Measurements from ENCODE around the gene KHDC1. TPM values are rescaled to one million over a fixed set of nuclear protein-coding genes. Genes with fewer than 3 reads are reported as not detected.
A peak's percentile ranks its signal among the peaks of the same experiment; 100 is the strongest.
"Not testable (repeated sequence)": the region's sequence is repeated elsewhere in the genome, so short reads cannot be mapped to it uniquely, and the experiment has no call there.

Gene KHDC1, protein sequence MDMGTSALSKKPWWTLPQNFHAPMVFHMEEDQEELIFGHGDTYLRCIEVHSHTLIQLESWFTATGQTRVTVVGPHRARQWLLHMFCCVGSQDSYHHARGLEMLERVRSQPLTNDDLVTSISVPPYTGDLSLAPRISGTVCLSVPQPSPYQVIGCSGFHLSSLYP
- 7.7 and 7.8 TPM in 2 replicates for total RNA-seq (2021)
- long read RNA-seq, transcript KHDC1-202 (5 exons, 1,430 nt), result major isoform, 25 of 57 reads
- long read RNA-seq, transcript KHDC1-205 (3 exons, 2,053 nt), result minor isoform, 10 of 57 reads
- long read RNA-seq, partial matches to known transcripts, result 2 of 57 reads
- long read RNA-seq, other reads (novel, unspliced or antisense), result 19 of 57 reads

- Histone ChIP-seq H2BK15ac (ENCODE audit: low read depth, low read length) (no peak within 1 kb of the TSS), H4K5ac (ENCODE audit: insufficient read length, low read depth, low read length) (no peak within 1 kb of the TSS), H2AK5ac (ENCODE audit: insufficient read length, low read length) (no peak within 1 kb of the TSS), H4K91ac (ENCODE audit: insufficient read length, low read depth, low read length) (no peak within 1 kb of the TSS), H3K27me3 (ENCODE audit: insufficient read depth, low read length) (no peaks in the 10 kb centered on the region), H3K9me3 (ENCODE audit: control insufficient read depth, low read depth, low read length) (no peaks in the 10 kb centered on the region), H3K79me2 (ENCODE audit: insufficient read depth, low read length) (no peaks in the 10 kb centered on the region), H2BK12ac (ENCODE audit: insufficient read length, low read depth, low read length) (no peak within 1 kb of the TSS), H3K23me2 (ENCODE audit: insufficient read length, low read depth, low read length, poor library complexity, severe bottlenecking) (no peaks in the 10 kb centered on the region), H3K4me2 (ENCODE audit: insufficient read depth, insufficient read length, low read length) (peak within 1 kb of the TSS; percentile 81), H3K23ac (ENCODE audit: insufficient read length, low read depth, low read length) (no peak within 1 kb of the TSS), H2BK5ac (ENCODE audit: insufficient read length, low read length) (no peak within 1 kb of the TSS), H3K4ac (ENCODE audit: low read depth, low read length) (no peak within 1 kb of the TSS), H3K14ac (ENCODE audit: insufficient read depth, low read length) (peak within 1 kb of the TSS; percentile 79), H4K8ac (replicated peaks; ENCODE audit: insufficient read length, low read depth, low read length) (no peak within 1 kb of the TSS), H2BK20ac (ENCODE audit: low read depth, low read length, poor library complexity, severe bottlenecking) (no peak within 1 kb of the TSS), H3K27ac (ENCODE audit: insufficient read length, low read depth, low read length) (no peak within 1 kb of the TSS), H4K20me1 (ENCODE audit: control insufficient read depth, insufficient read depth, insufficient read length) (no peaks in the 10 kb centered on the region), H3K18ac (ENCODE audit: insufficient read length, low read depth, low read length) (no peak within 1 kb of the TSS), H3K4me1 (ENCODE audit: insufficient read depth, low read length) (no peaks in the 10 kb centered on the region), H2BK120ac (ENCODE audit: low read depth, low read length, poor library complexity, severe bottlenecking) (no peak within 1 kb of the TSS), H2AFZ (ENCODE audit: low read length) (no peak within 1 kb of the TSS), H3T11ph (ENCODE audit: low read length) (no peak within 1 kb of the TSS), H3K9ac (ENCODE audit: extremely low read depth, insufficient read length, low read length) (peak within 1 kb of the TSS; percentile 46), H3K79me1 (ENCODE audit: insufficient read depth, low read depth, low read length, poor library complexity, severe bottlenecking) (no peaks in the 10 kb centered on the region), H3K56ac (ENCODE audit: insufficient read length, low read depth, low read length) (no peak within 1 kb of the TSS)
- Mint-ChIP-seq H3K36me3 (ENCODE audit: insufficient read depth in 1 of 3, low read depth in 3 of 3) (peaks cover 1 to 30% (median 29%) of the 10 kb centered on the region in 3 experiments; a peak in 6 of 7 replicates), H3K27ac (peak within 1 kb of the TSS in 1 of 3 experiments; percentile 5; a peak in 3 of 7 replicates), H3K4me3 (peak within 1 kb of the TSS; percentile 77 to 78), H3K9me3 (no peaks in the 10 kb centered on the region), H3K27me3 (ENCODE audit: low read depth) (no peaks in the 10 kb centered on the region), H3K4me1 (peaks cover 29 to 33% of the 10 kb centered on the region in 2 experiments)
- peak; percentile 73 for DNase-seq
- TF ChIP-seq, protein P1, sequence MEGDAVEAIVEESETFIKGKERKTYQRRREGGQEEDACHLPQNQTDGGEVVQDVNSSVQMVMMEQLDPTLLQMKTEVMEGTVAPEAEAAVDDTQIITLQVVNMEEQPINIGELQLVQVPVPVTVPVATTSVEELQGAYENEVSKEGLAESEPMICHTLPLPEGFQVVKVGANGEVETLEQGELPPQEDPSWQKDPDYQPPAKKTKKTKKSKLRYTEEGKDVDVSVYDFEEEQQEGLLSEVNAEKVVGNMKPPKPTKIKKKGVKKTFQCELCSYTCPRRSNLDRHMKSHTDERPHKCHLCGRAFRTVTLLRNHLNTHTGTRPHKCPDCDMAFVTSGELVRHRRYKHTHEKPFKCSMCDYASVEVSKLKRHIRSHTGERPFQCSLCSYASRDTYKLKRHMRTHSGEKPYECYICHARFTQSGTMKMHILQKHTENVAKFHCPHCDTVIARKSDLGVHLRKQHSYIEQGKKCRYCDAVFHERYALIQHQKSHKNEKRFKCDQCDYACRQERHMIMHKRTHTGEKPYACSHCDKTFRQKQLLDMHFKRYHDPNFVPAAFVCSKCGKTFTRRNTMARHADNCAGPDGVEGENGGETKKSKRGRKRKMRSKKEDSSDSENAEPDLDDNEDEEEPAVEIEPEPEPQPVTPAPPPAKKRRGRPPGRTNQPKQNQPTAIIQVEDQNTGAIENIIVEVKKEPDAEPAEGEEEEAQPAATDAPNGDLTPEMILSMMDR (conservative IDR thresholded peaks at IDR 0.05), result no peak
- no CpG with 5 or more reads among the region's 63 CpGs for WGBS (ENCODE audit: extremely low coverage, insufficient read length, low lambda C conversion rate)
Observed at GRCh38 chr6:73262671-73263569, at the start of gene KHDC1. KHDC1 (minus strand) TSS chr6:73263196; CDS start chr6:73242517, 20,679 bp downstream.

GRCh38 chr6:73310503-73310845 is 47.5 kb upstream of the KHDC1 start:
- not testable (repeated sequence) for H3K79me1 ChIP-seq (ENCODE audit: insufficient read depth, low read depth, low read length, poor library complexity, severe bottlenecking); H2BK12ac ChIP-seq (ENCODE audit: insufficient read length, low read depth, low read length); H4K20me1 ChIP-seq (ENCODE audit: control insufficient read depth, insufficient read depth, insufficient read length); H3K14ac ChIP-seq (ENCODE audit: insufficient read depth, low read length); H4K8ac ChIP-seq (replicated peaks; ENCODE audit: insufficient read length, low read depth, low read length); H3K27me3 ChIP-seq (ENCODE audit: insufficient read depth, low read length); H3K27ac Mint-ChIP-seq; H3K56ac ChIP-seq (ENCODE audit: insufficient read length, low read depth, low read length); H3K18ac ChIP-seq (ENCODE audit: insufficient read length, low read depth, low read length); H4K5ac ChIP-seq (ENCODE audit: insufficient read length, low read depth, low read length); H3K23ac ChIP-seq (ENCODE audit: insufficient read length, low read depth, low read length); DNase-seq; H2AK5ac ChIP-seq (ENCODE audit: insufficient read length, low read length); H3K79me2 ChIP-seq (ENCODE audit: insufficient read depth, low read length); H2AFZ ChIP-seq (ENCODE audit: low read length); H3K4ac ChIP-seq (ENCODE audit: low read depth, low read length); H3K27ac ChIP-seq (ENCODE audit: insufficient read length, low read depth, low read length); H3K4me1 ChIP-seq (ENCODE audit: insufficient read depth, low read length); H2BK120ac ChIP-seq (ENCODE audit: low read depth, low read length, poor library complexity, severe bottlenecking); H3K9me3 ChIP-seq (ENCODE audit: control insufficient read depth, low read depth, low read length); H2BK20ac ChIP-seq (ENCODE audit: low read depth, low read length, poor library complexity, severe bottlenecking); H3T11ph ChIP-seq (ENCODE audit: low read length); H2BK15ac ChIP-seq (ENCODE audit: low read depth, low read length); H4K91ac ChIP-seq (ENCODE audit: insufficient read length, low read depth, low read length); H2BK5ac ChIP-seq (ENCODE audit: insufficient read length, low read length); H3K9ac ChIP-seq (ENCODE audit: extremely low read depth, insufficient read length, low read length)
- H3K9me3 Mint-ChIP-seq, result peaks cover 7 to 23% of the 10 kb centered on the region in 2 experiments
- WGBS (ENCODE audit: extremely low coverage, insufficient read length, low lambda C conversion rate), result no CpG with 5 or more reads among the region's 4 CpGs
- Histone ChIP-seq H3K4me2 (ENCODE audit: insufficient read depth, insufficient read length, low read length) (peak overlapping the region; percentile 89), H3K23me2 (ENCODE audit: insufficient read length, low read depth, low read length, poor library complexity, severe bottlenecking) (peaks cover 17% of the 10 kb centered on the region)
- H3K4me1 Mint-ChIP-seq, result peaks cover 16 to 28% of the 10 kb centered on the region in 2 experiments
- H3K4me3 Mint-ChIP-seq, result peak overlapping the region; percentile 90 to 93
- H3K27me3 Mint-ChIP-seq (ENCODE audit: low read depth), result peaks cover 10% of the 10 kb centered on the region
- H3K36me3 Mint-ChIP-seq (ENCODE audit: insufficient read depth in 1 of 3, low read depth in 3 of 3), result peaks cover 9 to 31% (median 26%) of the 10 kb centered on the region in 3 experiments; a peak in 6 of 7 replicates
